Type B pancreatic cell (in vitro differentiated cells): Measurements from ENCODE around the gene TNFAIP1. TPM values are rescaled to one million over a fixed set of nuclear protein-coding genes. Genes with fewer than 3 reads are reported as not detected.

Experiments used
- DNase-seq: peaks from one replicate; pipeline ENCODE4 v3.0.0; 2021; ENCODE audit warnings: mixed read lengths; ENCODE audit not compliant: unreplicated experiment; ENCODE audit errors: extremely low spot score
- H3K27ac Mint-ChIP-seq: 2 replicates; pipeline ENCODE4 v1.8.0; 2021; ENCODE audit warnings: mild to moderate bottlenecking, mixed read lengths
- H3K27me3 Mint-ChIP-seq: 2 replicates; pipeline ENCODE4 v1.8.0; 2021; ENCODE audit warnings: mixed read lengths
- H3K36me3 Mint-ChIP-seq: 2 replicates; pipeline ENCODE4 v1.8.0; 2021; ENCODE audit warnings: mixed read lengths
- H3K4me1 Mint-ChIP-seq: one replicate; pipeline ENCODE4 v1.8.0; 2021; ENCODE audit warnings: mixed read lengths; ENCODE audit not compliant: unreplicated experiment
- H3K4me3 Mint-ChIP-seq: 2 replicates; pipeline ENCODE4 v1.8.0; 2021; ENCODE audit warnings: mild to moderate bottlenecking, mixed read lengths
- H3K9me3 Mint-ChIP-seq: 2 replicates; pipeline ENCODE4 v1.8.0; 2021; ENCODE audit warnings: mixed read lengths
- microRNA-seq: library from miRNA; unstranded; fragments of <30 nt; microRNA quantifications from one replicate; pipeline ENCODE4, GENCODE V29; 2020
- total RNA-seq: library from RNA; stranded (reverse); gene quantifications from 2 replicates; pipeline ENCODE4 v1.2.1, GENCODE V29; 2021; ENCODE audit warnings: low replicate concordance
- TF ChIP-seq, protein P1 (sequence below): fragments of 200-600 bp; sonication (generic); conservative IDR thresholded peaks from 2 replicates; pipeline ENCODE4 v1.5.0; 2021; ENCODE audit warnings: antibody characterized with exemption, mild to moderate bottlenecking

TNFAIP1 gene
- total RNA-seq, 1 donor from 2014 or later = 37.8 TPM

DNA sequence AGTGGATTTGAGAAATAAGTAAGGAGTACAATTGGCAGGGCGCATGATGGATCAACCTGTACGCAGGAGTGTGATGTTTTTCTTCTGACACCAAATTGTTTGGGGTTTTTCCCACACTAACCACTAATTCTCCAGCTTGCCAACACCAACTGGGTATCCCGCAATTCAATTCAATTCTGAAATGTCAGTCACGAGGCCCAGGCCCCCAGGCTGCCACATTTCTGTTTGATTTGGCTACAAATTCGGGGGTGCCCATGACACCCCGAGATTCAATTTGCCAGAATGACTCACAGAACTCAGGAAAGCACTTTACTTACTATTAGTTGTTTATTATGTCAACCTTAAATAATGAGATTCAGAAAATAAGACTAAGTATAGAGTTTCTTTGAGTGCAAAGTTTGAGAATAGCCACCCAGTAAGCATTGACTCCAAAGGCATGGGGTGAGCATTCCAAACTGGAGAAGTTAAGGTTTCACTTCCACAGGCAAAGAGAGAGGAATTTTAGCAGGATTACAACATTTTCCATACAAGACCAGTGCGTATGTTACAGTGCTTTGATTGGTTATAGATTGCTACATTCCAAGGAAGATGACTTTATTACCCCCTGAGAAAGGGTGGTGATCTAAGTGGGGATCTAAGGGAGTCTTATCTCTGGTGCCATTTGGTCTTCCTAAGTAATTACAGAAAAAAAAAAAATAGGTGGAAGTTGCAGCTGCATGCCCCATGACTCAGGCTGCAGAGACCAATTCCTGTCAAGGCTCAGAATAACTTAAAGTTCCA is 59.0 kb downstream of the TNFAIP1 start:
- Mint-ChIP-seq H3K9me3 (no peaks in the 10 kb centered on the region), H3K27me3 (no peaks in the 10 kb centered on the region), H3K36me3 (peaks cover 21% of the 10 kb centered on the region), H3K4me1 (peaks cover 11% of the 10 kb centered on the region), H3K4me3 (no peak overlapping the region), H3K27ac (no peak overlapping the region)
- TF ChIP-seq, protein P1, sequence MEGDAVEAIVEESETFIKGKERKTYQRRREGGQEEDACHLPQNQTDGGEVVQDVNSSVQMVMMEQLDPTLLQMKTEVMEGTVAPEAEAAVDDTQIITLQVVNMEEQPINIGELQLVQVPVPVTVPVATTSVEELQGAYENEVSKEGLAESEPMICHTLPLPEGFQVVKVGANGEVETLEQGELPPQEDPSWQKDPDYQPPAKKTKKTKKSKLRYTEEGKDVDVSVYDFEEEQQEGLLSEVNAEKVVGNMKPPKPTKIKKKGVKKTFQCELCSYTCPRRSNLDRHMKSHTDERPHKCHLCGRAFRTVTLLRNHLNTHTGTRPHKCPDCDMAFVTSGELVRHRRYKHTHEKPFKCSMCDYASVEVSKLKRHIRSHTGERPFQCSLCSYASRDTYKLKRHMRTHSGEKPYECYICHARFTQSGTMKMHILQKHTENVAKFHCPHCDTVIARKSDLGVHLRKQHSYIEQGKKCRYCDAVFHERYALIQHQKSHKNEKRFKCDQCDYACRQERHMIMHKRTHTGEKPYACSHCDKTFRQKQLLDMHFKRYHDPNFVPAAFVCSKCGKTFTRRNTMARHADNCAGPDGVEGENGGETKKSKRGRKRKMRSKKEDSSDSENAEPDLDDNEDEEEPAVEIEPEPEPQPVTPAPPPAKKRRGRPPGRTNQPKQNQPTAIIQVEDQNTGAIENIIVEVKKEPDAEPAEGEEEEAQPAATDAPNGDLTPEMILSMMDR = no peak
- DNase-seq = no peak

DNA sequence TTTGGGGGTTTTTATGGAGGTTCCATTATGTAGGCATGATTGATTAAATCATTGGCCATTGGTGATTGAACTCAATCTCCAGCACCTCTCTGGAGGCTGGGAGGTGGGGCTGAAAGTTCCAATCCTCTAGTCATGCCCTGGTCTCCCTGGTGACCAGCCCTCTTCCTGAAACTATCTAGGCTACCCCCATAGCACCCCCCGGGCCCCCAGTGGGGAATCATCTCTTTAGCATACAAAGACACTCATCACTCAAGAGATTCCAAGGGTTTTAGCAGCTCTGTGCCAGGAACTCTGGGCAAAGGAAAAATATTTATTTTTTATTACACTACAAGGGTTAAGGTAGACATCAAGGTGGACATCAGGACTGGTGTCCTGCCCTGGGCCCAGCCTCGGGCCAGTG is 59.9 kb downstream of the TNFAIP1 start:
- peaks cover 14% of the 10 kb centered on the region for H3K36me3 Mint-ChIP-seq
- DNase-seq = no peak
- no peak overlapping the region for H3K27ac Mint-ChIP-seq
- H3K9me3 Mint-ChIP-seq = no peaks in the 10 kb centered on the region
- TF ChIP-seq, protein P1 = no peak
- no peak overlapping the region for H3K4me3 Mint-ChIP-seq
- H3K27me3 Mint-ChIP-seq = no peaks in the 10 kb centered on the region
- peaks cover 11% of the 10 kb centered on the region for H3K4me1 Mint-ChIP-seq

GRCh38 chr17:28395968-28396367 is 60.4 kb downstream of the TNFAIP1 start:
- no peak overlapping the region for H3K4me3 Mint-ChIP-seq
- no peaks in the 10 kb centered on the region for H3K9me3 Mint-ChIP-seq
- H3K27me3 Mint-ChIP-seq = no peaks in the 10 kb centered on the region
- H3K27ac Mint-ChIP-seq = no peak overlapping the region
- H3K36me3 Mint-ChIP-seq = peaks cover 10% of the 10 kb centered on the region
- TF ChIP-seq, protein P1 = no peak
- H3K4me1 Mint-ChIP-seq = peaks cover 11% of the 10 kb centered on the region
- DNase-seq = no peak

Small RNA genes lying within 50 kb of the gene (microRNA-seq; reads per million reads assigned to microRNA genes)
- gene MIR4723 = 2.5 reads per million

Other genes with a start within 250 kb of the TNFAIP1 start
- gene TMEM97, start 16.6 kb upstream of the TNFAIP1 start, total RNA-seq = 43.0 and 99.9 TPM in 2 replicates
- gene IFT20, start 289 bp upstream of the TNFAIP1 start, total RNA-seq = 43.6 and 55.2 TPM in 2 replicates
- 79.3 and 90.8 TPM in 2 replicates for gene POLDIP2, start 21.8 kb downstream of the TNFAIP1 start, total RNA-seq
- not detected in 2 replicates for gene SEBOX, start 29.4 kb downstream of the TNFAIP1 start, total RNA-seq
- 20.3 and 54.1 TPM in 2 replicates for gene VTN, start 34.5 kb downstream of the TNFAIP1 start, total RNA-seq
- gene SARM1, start 35.9 kb downstream of the TNFAIP1 start, total RNA-seq = 13.4 and 29.6 TPM in 2 replicates
- 21.9 and 29.6 TPM in 2 replicates for gene SLC46A1, start 70.5 kb downstream of the TNFAIP1 start, total RNA-seq
- 1.2 and 8.7 TPM in 2 replicates for gene SLC13A2, start 137.9 kb downstream of the TNFAIP1 start, total RNA-seq
- 1.0 and 1.2 TPM in 2 replicates for gene FOXN1, start 170.6 kb downstream of the TNFAIP1 start, total RNA-seq
- 40.2 and 52.2 TPM in 2 replicates for gene UNC119, start 216.9 kb downstream of the TNFAIP1 start, total RNA-seq
- gene PIGS, start 235.8 kb downstream of the TNFAIP1 start, total RNA-seq = 66.1 and 75.0 TPM in 2 replicates
- 7.1 and 12.6 TPM in 2 replicates for gene ALDOC, start 241.1 kb downstream of the TNFAIP1 start, total RNA-seq